ENCODE results near the gene GOLPH3L.

- TF ChIP-seq CTCF (IDR thresholded peaks at IDR 0.05; ENCODE audit: low read depth, low read length, missing input control) (no peak), RXRA (IDR thresholded peaks at IDR 0.05) (no peak), TAF1 (conservative IDR thresholded peaks at IDR 0.05) (no peak), RAD21 (IDR thresholded peaks at IDR 0.05) (no peak), MAX (IDR thresholded peaks at IDR 0.05) (no peak), JUND (IDR thresholded peaks at IDR 0.05) (no peak), GABPA (IDR thresholded peaks at IDR 0.05 in 1 of 2, conservative IDR thresholded peaks at IDR 0.05 in 1 of 2) (no peak), YY1 (IDR thresholded peaks at IDR 0.05) (no peak)
Measured at GRCh38 chr1:150696162-150696561, 792 bp downstream of the GOLPH3L start.
